ENCODE measurements around the gene MIPOL1. TPM values are rescaled to one million over a fixed set of nuclear protein-coding genes. Genes with fewer than 3 reads are reported as not detected.
A peak's percentile ranks its signal among the peaks of the same experiment; 100 is the strongest.
"Not testable (repeated sequence)": the region's sequence is repeated elsewhere in the genome, so short reads cannot be mapped to it uniquely, and the experiment has no call there.

MIPOL1 gene
- total and polyA plus RNA-seq, 8 donors, result 10.4 to 16.0 (median 12.4) TPM

- no peak for ATAC-seq
- H3K36me3 ChIP-seq, result no peaks in the 10 kb centered on the region
- DNase-seq, result no peak
- H3K27ac ChIP-seq, result no peak overlapping the region
- TF ChIP-seq, protein P1, sequence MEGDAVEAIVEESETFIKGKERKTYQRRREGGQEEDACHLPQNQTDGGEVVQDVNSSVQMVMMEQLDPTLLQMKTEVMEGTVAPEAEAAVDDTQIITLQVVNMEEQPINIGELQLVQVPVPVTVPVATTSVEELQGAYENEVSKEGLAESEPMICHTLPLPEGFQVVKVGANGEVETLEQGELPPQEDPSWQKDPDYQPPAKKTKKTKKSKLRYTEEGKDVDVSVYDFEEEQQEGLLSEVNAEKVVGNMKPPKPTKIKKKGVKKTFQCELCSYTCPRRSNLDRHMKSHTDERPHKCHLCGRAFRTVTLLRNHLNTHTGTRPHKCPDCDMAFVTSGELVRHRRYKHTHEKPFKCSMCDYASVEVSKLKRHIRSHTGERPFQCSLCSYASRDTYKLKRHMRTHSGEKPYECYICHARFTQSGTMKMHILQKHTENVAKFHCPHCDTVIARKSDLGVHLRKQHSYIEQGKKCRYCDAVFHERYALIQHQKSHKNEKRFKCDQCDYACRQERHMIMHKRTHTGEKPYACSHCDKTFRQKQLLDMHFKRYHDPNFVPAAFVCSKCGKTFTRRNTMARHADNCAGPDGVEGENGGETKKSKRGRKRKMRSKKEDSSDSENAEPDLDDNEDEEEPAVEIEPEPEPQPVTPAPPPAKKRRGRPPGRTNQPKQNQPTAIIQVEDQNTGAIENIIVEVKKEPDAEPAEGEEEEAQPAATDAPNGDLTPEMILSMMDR (IDR thresholded peaks at IDR 0.05), result no peak
- no peak overlapping the region for H3K4me3 ChIP-seq
- intact Hi-C loops (cut with DNase I), result no loop called here
- no peaks in the 10 kb centered on the region for H3K27me3 ChIP-seq
- peaks cover 0 to 20% of the 10 kb centered on the region in 2 donors for H3K9me3 ChIP-seq
- H3K4me1 ChIP-seq, result no peaks in the 10 kb centered on the region
These were observed 23.3 kb downstream of the MIPOL1 start for GRCh38 chr14:37221073-37221472.

- Histone ChIP-seq H3K4me1 (no peaks in the 10 kb centered on the region), H3K36me3 (no peaks in the 10 kb centered on the region), H3K27ac (no peak overlapping the region), H3K9me3 (peaks cover 0 to 20% of the 10 kb centered on the region in 2 donors), H3K4me3 (no peak overlapping the region), H3K27me3 (no peaks in the 10 kb centered on the region)
- no peak for ATAC-seq
- no peak for DNase-seq
- TF ChIP-seq, protein P1 (IDR thresholded peaks at IDR 0.05), result no peak
- intact Hi-C loops (cut with DNase I), result no loop called here
These were observed 26.3 kb downstream of the MIPOL1 start for GRCh38 chr14:37223947-37224474.

GRCh38 chr14:37225668-37226067 lies 27.9 kb downstream of the MIPOL1 start:
- H3K27ac ChIP-seq; DNase-seq; H3K4me3 ChIP-seq; ATAC-seq; H3K27me3 ChIP-seq; H3K36me3 ChIP-seq; H3K4me1 ChIP-seq; intact Hi-C loops (cut with DNase I): not testable (repeated sequence)
- peaks cover 0 to 20% of the 10 kb centered on the region in 2 donors for H3K9me3 ChIP-seq

- H3K4me3 ChIP-seq, result no peak overlapping the region
- intact Hi-C loops (cut with DNase I), result no loop called here
- peak; percentile 81 for ATAC-seq
- H3K27me3 ChIP-seq, result no peaks in the 10 kb centered on the region
- no peaks in the 10 kb centered on the region for H3K36me3 ChIP-seq
- H3K4me1 ChIP-seq, result no peaks in the 10 kb centered on the region
- H3K27ac ChIP-seq, result no peak overlapping the region
- TF ChIP-seq, protein P1 (IDR thresholded peaks at IDR 0.05), result peak; percentile 64 to 79
- H3K9me3 ChIP-seq, result peaks cover 0 to 1% of the 10 kb centered on the region in 2 donors
- DNase-seq, result peak in 2 of 4 donors; percentile 49 to 65
These were observed 32.9 kb downstream of the MIPOL1 start for GRCh38 chr14:37230551-37231194.

DNA sequence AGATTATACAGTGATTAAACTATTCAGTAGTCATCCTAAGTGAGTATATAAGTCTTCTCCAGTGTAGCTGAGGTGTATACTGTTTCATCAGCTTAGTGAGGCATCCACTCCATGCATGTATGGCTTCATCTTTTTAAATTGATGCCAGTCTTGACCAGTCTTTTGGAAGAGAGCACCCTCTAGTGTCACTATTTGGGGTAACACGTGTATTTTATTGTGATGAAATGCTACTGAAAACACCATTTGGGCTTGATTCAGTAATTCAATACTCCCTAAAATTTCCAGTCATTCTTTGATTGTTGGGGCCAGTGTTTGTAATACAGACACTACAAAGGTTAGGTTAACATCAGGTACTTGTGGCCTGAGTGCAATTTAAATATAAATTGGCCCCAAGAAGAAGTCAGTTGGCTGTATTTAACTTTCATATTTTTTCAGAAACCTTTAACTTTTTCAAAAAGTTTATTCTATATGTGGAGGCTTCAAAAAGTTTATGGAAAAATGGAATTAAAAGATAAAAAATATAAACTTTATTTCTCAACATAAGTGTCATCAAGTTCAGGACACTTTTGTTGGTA lies 35.3 kb downstream of the MIPOL1 start:
- DNase-seq, result peak in 1 of 4 donors; percentile 24
- peak; percentile 80 for ATAC-seq

More for the DNA sequence above, 35.3 kb downstream of the MIPOL1 start:
- intact Hi-C loops (cut with DNase I), result no loop called here
- no peaks in the 10 kb centered on the region for H3K36me3 ChIP-seq
- no peak overlapping the region for H3K4me3 ChIP-seq
- no peaks in the 10 kb centered on the region for H3K9me3 ChIP-seq
- TF ChIP-seq, protein P1 (IDR thresholded peaks at IDR 0.05), result peak in 1 of 2 donors; percentile 51
- no peaks in the 10 kb centered on the region for H3K4me1 ChIP-seq
- H3K27me3 ChIP-seq, result no peaks in the 10 kb centered on the region
- H3K27ac ChIP-seq, result no peak overlapping the region
